LNCAP (cell line): ENCODE data around the gene TMUB2.

Experiments
- CTCF ChIP-seq: fragments of 450-650 bp; IDR thresholded peaks from 2 replicates; pipeline ENCODE4 v1.5.1; 2017; ENCODE audit warnings: mild to moderate bottlenecking

Gene TMUB2

GRCh38 chr17:44202756-44203155, 16.0 kb downstream of the TMUB2 start:
- no peak for TF ChIP-seq CTCF

GRCh38 chr17:44203731-44204440, 17.1 kb downstream of the TMUB2 start:
- TF ChIP-seq CTCF, result peak; percentile 45; the same call in 1 of the 2 replicates

- TF ChIP-seq CTCF, result no peak
Measured at GRCh38 chr17:44204441-44204882, 17.7 kb downstream of the TMUB2 start.

GRCh38 chr17:44205962-44206824, 19.4 kb downstream of the TMUB2 start:
- no peak for TF ChIP-seq CTCF

GRCh38 chr17:44206825-44207155, 20.0 kb downstream of the TMUB2 start:
- no peak for TF ChIP-seq CTCF

GRCh38 chr17:44207319-44207718, 20.5 kb downstream of the TMUB2 start:
- TF ChIP-seq CTCF, result no peak

GRCh38 chr17:44207743-44208142, 21.0 kb downstream of the TMUB2 start:
- TF ChIP-seq CTCF, result no peak
